GM23338 (cell line): ENCODE data around the gene HTR3B. TPM values are rescaled to one million over a fixed set of nuclear protein-coding genes. Genes with fewer than 3 reads are reported as not detected.
"Not testable (repeated sequence)": the region's sequence is repeated elsewhere in the genome, so short reads cannot be mapped to it uniquely, and the experiment has no call there.

Source experiments
- ATAC-seq: fragments of 200-7000 bp; cut with Tn5 transposase; 3 replicates; pipeline ENCODE4 v1.9.1; 2020
- DNase-seq: peaks from one replicate; pipeline ENCODE4 v3.0.0-alpha.2; 2015; ENCODE audit warnings: low spot score
- H2AFZ ChIP-seq: fragments of 200-600 bp; sonication (generic); 2 replicates; pipeline ENCODE4 v1.8.0; 2016; ENCODE audit warnings: antibody characterized with exemption, mild to moderate bottlenecking, moderate library complexity
- H3F3A ChIP-seq: fragments of 200-600 bp; sonication (generic); replicated peaks from 2 replicates; pipeline ENCODE4 v1.8.0; 2017; ENCODE audit warnings: antibody characterized with exemption, mixed run types, low read depth
- H3K27ac ChIP-seq: fragments of 200-600 bp; sonication (generic); 2 replicates; pipeline ENCODE4 v1.6.1; 2016; ENCODE audit warnings: low read depth
- H3K27me3 ChIP-seq: fragments of 200-600 bp; sonication (generic); 2 replicates; pipeline ENCODE4 v1.8.0; 2016; ENCODE audit warnings: mild to moderate bottlenecking, mixed run types, moderate library complexity; ENCODE audit not compliant: insufficient read depth
- H3K36me3 ChIP-seq: fragments of 200-600 bp; sonication (generic); 2 replicates; pipeline ENCODE4 v1.8.0; 2016; ENCODE audit warnings: mild to moderate bottlenecking; ENCODE audit not compliant: insufficient read depth
- H3K4me1 ChIP-seq: fragments of 200-600 bp; sonication (generic); 2 replicates; pipeline ENCODE4 v1.8.0; 2016; ENCODE audit warnings: mild to moderate bottlenecking, moderate library complexity; ENCODE audit not compliant: insufficient read depth
- H3K4me2 ChIP-seq: fragments of 200-600 bp; sonication (generic); 2 replicates; pipeline ENCODE4 v1.7.1; 2017; ENCODE audit warnings: mixed run types
- H3K4me3 ChIP-seq: fragments of 200-600 bp; sonication (generic); 2 replicates; pipeline ENCODE4 v1.6.1; 2016; ENCODE audit warnings: mixed run types
- H3K79me2 ChIP-seq: fragments of 200-600 bp; sonication (generic); replicated peaks from 2 replicates; pipeline ENCODE4 v1.8.0; 2017; ENCODE audit warnings: mild to moderate bottlenecking; ENCODE audit not compliant: insufficient read depth
- H3K9me2 ChIP-seq: fragments of 200-600 bp; sonication (generic); 2 replicates; pipeline ENCODE4 v1.8.0; 2017; ENCODE audit not compliant: insufficient read depth
- H4K20me1 ChIP-seq: fragments of 200-600 bp; sonication (generic); replicated peaks from 2 replicates; pipeline ENCODE4 v1.8.0; 2017; ENCODE audit warnings: mild to moderate bottlenecking; ENCODE audit not compliant: insufficient read depth
- H3K27ac Mint-ChIP-seq: 2 replicates; pipeline ENCODE4 v1.8.0; 2020; ENCODE audit warnings: inconsistent platforms, mild to moderate bottlenecking, moderate library complexity, mixed read lengths
- H3K27me3 Mint-ChIP-seq: 3 replicates; pipeline ENCODE4 v1.8.0; 2022; ENCODE audit warnings: low read depth, mild to moderate bottlenecking, moderate library complexity, mixed read lengths, inconsistent platforms; ENCODE audit not compliant: insufficient read depth, poor library complexity
- H3K36me3 Mint-ChIP-seq: 3 replicates; pipeline ENCODE4 v1.8.0; 2021; ENCODE audit warnings: low read depth, mild to moderate bottlenecking, inconsistent platforms, moderate library complexity, mixed read lengths
- H3K4me1 Mint-ChIP-seq: 3 replicates; pipeline ENCODE4 v1.8.0; 2020; ENCODE audit warnings: mild to moderate bottlenecking, inconsistent platforms, mixed read lengths
- H3K4me3 Mint-ChIP-seq: 3 replicates; pipeline ENCODE4 v1.8.0; 2021; ENCODE audit warnings: moderate library complexity, mild to moderate bottlenecking, inconsistent platforms, mixed read lengths
- H3K9me3 Mint-ChIP-seq: 3 replicates; pipeline ENCODE4 v1.8.0; 2020; ENCODE audit warnings: moderate library complexity, mild to moderate bottlenecking, inconsistent platforms, mixed read lengths
- CREB1 ChIP-seq: fragments of 250-450 bp; sonication (Bioruptor Pico); IDR thresholded peaks from 2 replicates; pipeline ENCODE4 v1.5.0; 2020; ENCODE audit warnings: low read depth, mild to moderate bottlenecking, moderate library complexity
- ETS1 ChIP-seq: IDR thresholded peaks from 2 replicates; pipeline ENCODE4 v1.6.1; 2016; ENCODE audit warnings: antibody characterized with exemption
- EZH2 ChIP-seq: fragments of 200-600 bp; sonication (generic); IDR thresholded peaks from one replicate; pipeline ENCODE4 v1.8.0; 2017; ENCODE audit warnings: antibody characterized with exemption, mild to moderate bottlenecking, low read depth; ENCODE audit not compliant: unreplicated experiment
- EZH2phosphoT487 ChIP-seq: fragments of 200-600 bp; sonication (generic); IDR thresholded peaks from one replicate; pipeline ENCODE4 v1.8.1; 2018; ENCODE audit warnings: antibody characterized with exemption; ENCODE audit not compliant: unreplicated experiment
- POLR2AphosphoS5 ChIP-seq: IDR thresholded peaks from 2 replicates; pipeline ENCODE4 v1.6.1; 2016; ENCODE audit warnings: antibody characterized with exemption, low read depth
- ZNF114 ChIP-seq: fragments of 250-450 bp; sonication (Bioruptor Pico); IDR thresholded peaks from 2 replicates; pipeline ENCODE4 v1.5.0; 2020; ENCODE audit warnings: mild to moderate bottlenecking, moderate library complexity
- ZNF331 ChIP-seq: fragments of 250-450 bp; sonication (Bioruptor Pico); IDR thresholded peaks from 2 replicates; pipeline ENCODE4 v1.5.0; 2020; ENCODE audit warnings: low read depth, mild to moderate bottlenecking, moderate library complexity
- polyA plus RNA-seq: library from polyadenylated mRNA; unstranded; fragments of >200 nt; fragmentation: Nextera tagmentation; extraction: Ambion mirVana; gene quantifications from 2 replicates; pipeline ENCODE4 v1.2.1, GENCODE V29; 2016
- total RNA-seq: library from RNA; depleted of rRNA; stranded (reverse); fragments of >200 nt; shearing (Covaris generic); gene quantifications from 2 replicates; pipeline ENCODE4 v1.2.3, GENCODE V29; 2014
- TF ChIP-seq, protein P1 (sequence below): fragments of 250-450 bp; sonication (Bioruptor Pico); IDR thresholded peaks from 2 replicates; pipeline ENCODE4 v1.5.0; 2020; ENCODE audit warnings: mild to moderate bottlenecking, moderate library complexity

The HTR3B gene
- total and polyA plus RNA-seq, 2 experiments from 2014 or later: not detected

GRCh38 chr11:113907681-113908080, 3.1 kb downstream of the HTR3B start (continued):
- TF ChIP-seq, protein P1, sequence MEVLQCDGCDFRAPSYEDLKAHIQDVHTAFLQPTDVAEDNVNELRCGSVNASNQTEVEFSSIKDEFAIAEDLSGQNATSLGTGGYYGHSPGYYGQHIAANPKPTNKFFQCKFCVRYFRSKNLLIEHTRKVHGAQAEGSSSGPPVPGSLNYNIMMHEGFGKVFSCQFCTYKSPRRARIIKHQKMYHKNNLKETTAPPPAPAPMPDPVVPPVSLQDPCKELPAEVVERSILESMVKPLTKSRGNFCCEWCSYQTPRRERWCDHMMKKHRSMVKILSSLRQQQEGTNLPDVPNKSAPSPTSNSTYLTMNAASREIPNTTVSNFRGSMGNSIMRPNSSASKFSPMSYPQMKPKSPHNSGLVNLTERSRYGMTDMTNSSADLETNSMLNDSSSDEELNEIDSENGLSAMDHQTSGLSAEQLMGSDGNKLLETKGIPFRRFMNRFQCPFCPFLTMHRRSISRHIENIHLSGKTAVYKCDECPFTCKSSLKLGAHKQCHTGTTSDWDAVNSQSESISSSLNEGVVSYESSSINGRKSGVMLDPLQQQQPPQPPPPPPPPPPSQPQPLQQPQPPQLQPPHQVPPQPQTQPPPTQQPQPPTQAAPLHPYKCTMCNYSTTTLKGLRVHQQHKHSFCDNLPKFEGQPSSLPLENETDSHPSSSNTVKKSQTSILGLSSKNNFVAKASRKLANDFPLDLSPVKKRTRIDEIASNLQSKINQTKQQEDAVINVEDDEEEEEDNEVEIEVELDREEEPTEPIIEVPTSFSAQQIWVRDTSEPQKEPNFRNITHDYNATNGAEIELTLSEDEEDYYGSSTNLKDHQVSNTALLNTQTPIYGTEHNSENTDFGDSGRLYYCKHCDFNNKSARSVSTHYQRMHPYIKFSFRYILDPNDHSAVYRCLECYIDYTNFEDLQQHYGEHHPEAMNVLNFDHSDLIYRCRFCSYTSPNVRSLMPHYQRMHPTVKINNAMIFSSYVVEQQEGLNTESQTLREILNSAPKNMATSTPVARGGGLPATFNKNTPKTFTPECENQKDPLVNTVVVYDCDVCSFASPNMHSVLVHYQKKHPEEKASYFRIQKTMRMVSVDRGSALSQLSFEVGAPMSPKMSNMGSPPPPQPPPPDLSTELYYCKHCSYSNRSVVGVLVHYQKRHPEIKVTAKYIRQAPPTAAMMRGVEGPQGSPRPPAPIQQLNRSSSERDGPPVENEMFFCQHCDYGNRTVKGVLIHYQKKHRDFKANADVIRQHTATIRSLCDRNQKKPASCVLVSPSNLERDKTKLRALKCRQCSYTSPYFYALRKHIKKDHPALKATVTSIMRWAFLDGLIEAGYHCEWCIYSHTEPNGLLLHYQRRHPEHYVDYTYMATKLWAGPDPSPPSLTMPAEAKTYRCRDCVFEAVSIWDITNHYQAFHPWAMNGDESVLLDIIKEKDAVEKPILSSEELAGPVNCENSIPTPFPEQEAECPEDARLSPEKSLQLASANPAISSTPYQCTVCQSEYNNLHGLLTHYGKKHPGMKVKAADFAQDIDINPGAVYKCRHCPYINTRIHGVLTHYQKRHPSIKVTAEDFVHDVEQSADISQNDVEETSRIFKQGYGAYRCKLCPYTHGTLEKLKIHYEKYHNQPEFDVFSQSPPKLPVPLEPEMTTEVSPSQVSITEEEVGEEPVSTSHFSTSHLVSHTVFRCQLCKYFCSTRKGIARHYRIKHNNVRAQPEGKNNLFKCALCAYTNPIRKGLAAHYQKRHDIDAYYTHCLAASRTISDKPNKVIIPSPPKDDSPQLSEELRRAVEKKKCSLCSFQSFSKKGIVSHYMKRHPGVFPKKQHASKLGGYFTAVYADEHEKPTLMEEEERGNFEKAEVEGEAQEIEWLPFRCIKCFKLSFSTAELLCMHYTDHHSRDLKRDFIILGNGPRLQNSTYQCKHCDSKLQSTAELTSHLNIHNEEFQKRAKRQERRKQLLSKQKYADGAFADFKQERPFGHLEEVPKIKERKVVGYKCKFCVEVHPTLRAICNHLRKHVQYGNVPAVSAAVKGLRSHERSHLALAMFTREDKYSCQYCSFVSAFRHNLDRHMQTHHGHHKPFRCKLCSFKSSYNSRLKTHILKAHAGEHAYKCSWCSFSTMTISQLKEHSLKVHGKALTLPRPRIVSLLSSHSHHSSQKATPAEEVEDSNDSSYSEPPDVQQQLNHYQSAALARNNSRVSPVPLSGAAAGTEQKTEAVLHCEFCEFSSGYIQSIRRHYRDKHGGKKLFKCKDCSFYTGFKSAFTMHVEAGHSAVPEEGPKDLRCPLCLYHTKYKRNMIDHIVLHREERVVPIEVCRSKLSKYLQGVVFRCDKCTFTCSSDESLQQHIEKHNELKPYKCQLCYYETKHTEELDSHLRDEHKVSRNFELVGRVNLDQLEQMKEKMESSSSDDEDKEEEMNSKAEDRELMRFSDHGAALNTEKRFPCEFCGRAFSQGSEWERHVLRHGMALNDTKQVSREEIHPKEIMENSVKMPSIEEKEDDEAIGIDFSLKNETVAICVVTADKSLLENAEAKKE (CRISPR knock-in tag): no peak
- TF ChIP-seq ZNF114 (CRISPR knock-in tag) (no peak), POLR2AphosphoS5 (no peak), EZH2 (no peak), CREB1 (CRISPR knock-in tag) (no peak), EZH2phosphoT487 (no peak), ZNF331 (CRISPR knock-in tag) (no peak), ETS1 (no peak)

GRCh38 chr11:113908098-113908497, 3.5 kb downstream of the HTR3B start:
- Histone ChIP-seq H3K27ac (no peak overlapping the region), H3K4me3 (no peak overlapping the region), H3K27me3 (no peaks in the 10 kb centered on the region), H3K4me2 (no peak overlapping the region), H2AFZ (peak overlapping the region; percentile 80; the same call in 1 of the 2 replicates), H3K9me2 (no peaks in the 10 kb centered on the region), H3K36me3 (no peaks in the 10 kb centered on the region), H4K20me1 (no peaks in the 10 kb centered on the region), H3K4me1 (peaks cover 4% of the 10 kb centered on the region), H3K79me2 (no peaks in the 10 kb centered on the region), H3F3A (no peaks in the 10 kb centered on the region)
- no peaks in the 10 kb centered on the region for H3K36me3 Mint-ChIP-seq
- DNase-seq: no peak
- ATAC-seq: no peak
- H3K4me3 Mint-ChIP-seq: no peak overlapping the region
- H3K27me3 Mint-ChIP-seq: no peaks in the 10 kb centered on the region
- H3K27ac Mint-ChIP-seq: no peak overlapping the region
- TF ChIP-seq EZH2phosphoT487: no peak
- H3K4me1 Mint-ChIP-seq: peaks cover 15% of the 10 kb centered on the region
- H3K9me3 Mint-ChIP-seq: no peaks in the 10 kb centered on the region

DNA sequence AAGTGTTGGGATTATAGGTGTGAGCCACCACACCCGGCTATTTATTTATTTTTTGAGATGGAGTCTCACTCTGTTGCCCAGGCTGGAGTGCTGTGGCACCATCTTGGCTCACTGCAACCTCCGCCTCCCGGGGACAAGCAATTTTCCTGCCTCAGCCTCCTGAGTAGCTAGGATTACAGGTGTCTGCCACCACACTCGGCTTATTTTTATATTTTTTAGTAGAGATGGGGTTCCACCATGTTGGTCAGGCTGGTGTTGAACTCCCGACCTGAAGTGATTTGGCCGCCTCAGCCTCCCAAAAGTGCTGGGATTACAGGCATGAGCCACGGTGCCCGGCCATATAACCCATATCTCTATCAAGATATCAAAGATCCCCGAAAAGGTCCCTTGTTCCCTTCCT, 6.9 kb downstream of the HTR3B start:
- not testable (repeated sequence) for H3K27me3 Mint-ChIP-seq, H3K4me3 Mint-ChIP-seq, H3K36me3 ChIP-seq, H3K9me3 Mint-ChIP-seq, H4K20me1 ChIP-seq, H3K27ac ChIP-seq, H3K27ac Mint-ChIP-seq, H3K27me3 ChIP-seq, ATAC-seq, H3K4me1 ChIP-seq, H3K4me1 Mint-ChIP-seq, H3K36me3 Mint-ChIP-seq, H3K79me2 ChIP-seq, H3F3A ChIP-seq, H3K4me3 ChIP-seq, DNase-seq, H3K9me2 ChIP-seq, H3K4me2 ChIP-seq
- peak overlapping the region; percentile 3; the same call in 1 of the 2 replicates for H2AFZ ChIP-seq
